AG08395 (cell line): ENCODE results near the gene JAG2.
A peak's percentile ranks its signal among the peaks of the same experiment; 100 is the strongest.

Experiments
- DNase-seq: peaks from one replicate; pipeline ENCODE4 v3.0.0; 2012; ENCODE audit warnings: mixed read lengths, low spot score

Gene JAG2

GRCh38 chr14:105182296-105183020 lies 13.9 kb upstream of the JAG2 start:
- DNase-seq, result no peak

GRCh38 chr14:105181549-105182295 lies 13.1 kb upstream of the JAG2 start:
- DNase-seq, result no peak

- DNase-seq, result peak; percentile 91
Measured at GRCh38 chr14:105180592-105181548, 12.3 kb upstream of the JAG2 start, which contains the start of gene NUDT14. Gene NUDT14, minus strand, starts transcription at chr14:105181312. Its CDS starts 103 bp downstream, at chr14:105181209.

- DNase-seq, result no peak
Measured at GRCh38 chr14:105179191-105179590, 10.6 kb upstream of the JAG2 start.

- no peak for DNase-seq
Measured at GRCh38 chr14:105178868-105179140, 10.2 kb upstream of the JAG2 start.

GRCh38 chr14:105178069-105178867 lies 9.7 kb upstream of the JAG2 start:
- no peak for DNase-seq

- DNase-seq, result no peak
Measured at GRCh38 chr14:105177082-105177481, 8.5 kb upstream of the JAG2 start.

GRCh38 chr14:105176513-105176912 lies 7.9 kb upstream of the JAG2 start:
- no peak for DNase-seq

- DNase-seq, result no peak
Measured at GRCh38 chr14:105173901-105174894, 5.6 kb upstream of the JAG2 start.

GRCh38 chr14:105173145-105173544 lies 4.6 kb upstream of the JAG2 start:
- no peak for DNase-seq

- no peak for DNase-seq
Measured at GRCh38 chr14:105172476-105172875, 3.9 kb upstream of the JAG2 start.

- no peak for DNase-seq
Measured at GRCh38 chr14:105171004-105171673, 2.6 kb upstream of the JAG2 start.

- DNase-seq, result no peak
Measured at GRCh38 chr14:105169776-105170655, 1.4 kb upstream of the JAG2 start.

GRCh38 chr14:105168979-105169507 lies 467 bp upstream of the JAG2 start:
- DNase-seq, result no peak

- no peak for DNase-seq
Measured at GRCh38 chr14:105168093-105168420, 519 bp downstream of the JAG2 start.

- no peak for DNase-seq
Measured at GRCh38 chr14:105167303-105168092, 1.1 kb downstream of the JAG2 start.

GRCh38 chr14:105166571-105167302 lies 1.8 kb downstream of the JAG2 start:
- no peak for DNase-seq
